Endothelial cell of hepatic sinusoid (primary cell): ENCODE measurements around the gene LRRC31.

Experiments used
- in situ Hi-C: cut with HindIII; loops from 2 replicates; pipeline ENCODE4 v1.10.0; 2017; ENCODE audit warnings: low sequenced_read_pairs

The LRRC31 gene

GRCh38 chr3:169869484-169870220, at the start of gene LRRC31:
TSS of gene LRRC31 (minus strand) at chr3:169869935. CDS start at chr3:169869807, 128 bp downstream.
- in situ Hi-C loops: no loop called here

DNA sequence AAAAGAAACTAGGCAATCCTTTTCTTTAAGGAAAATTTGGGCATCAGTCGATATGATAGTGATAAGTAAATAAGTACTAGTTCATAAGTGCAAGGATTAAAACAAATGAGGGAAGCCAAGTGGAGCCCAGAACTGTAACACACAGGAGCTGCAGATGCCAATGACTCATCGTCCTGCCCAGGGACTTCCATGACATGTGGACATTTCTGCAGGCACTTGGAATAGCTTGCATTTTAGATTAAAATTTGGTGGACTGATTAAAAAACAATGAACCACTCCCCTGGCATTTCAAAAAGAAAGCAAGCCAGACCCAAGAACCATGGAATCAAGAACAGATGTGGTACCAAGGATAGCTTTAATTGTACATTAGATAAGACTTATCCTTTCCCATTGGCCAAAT, 44.6 kb upstream of the LRRC31 start:
- in situ Hi-C loops: no loop called here

DNA sequence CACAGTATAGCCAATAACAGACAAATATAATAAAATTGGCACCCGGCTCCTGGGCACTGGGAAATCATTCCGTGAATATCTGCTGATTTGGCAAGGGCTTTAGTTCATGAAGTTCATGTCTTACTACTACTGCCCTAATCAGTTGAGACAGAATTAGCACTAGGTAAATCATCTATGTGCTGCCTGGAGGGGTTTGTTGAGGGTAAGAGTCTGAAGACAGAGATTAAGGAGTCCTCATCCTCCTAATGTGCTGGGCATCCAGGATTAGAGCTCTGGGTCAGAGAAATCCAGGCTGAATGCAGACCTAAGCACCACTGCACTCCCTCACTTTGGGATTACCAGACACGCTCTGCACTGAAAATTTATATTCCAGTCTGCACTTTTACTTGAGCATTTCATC, 43.6 kb upstream of the LRRC31 start:
- in situ Hi-C loops: no loop called here

DNA sequence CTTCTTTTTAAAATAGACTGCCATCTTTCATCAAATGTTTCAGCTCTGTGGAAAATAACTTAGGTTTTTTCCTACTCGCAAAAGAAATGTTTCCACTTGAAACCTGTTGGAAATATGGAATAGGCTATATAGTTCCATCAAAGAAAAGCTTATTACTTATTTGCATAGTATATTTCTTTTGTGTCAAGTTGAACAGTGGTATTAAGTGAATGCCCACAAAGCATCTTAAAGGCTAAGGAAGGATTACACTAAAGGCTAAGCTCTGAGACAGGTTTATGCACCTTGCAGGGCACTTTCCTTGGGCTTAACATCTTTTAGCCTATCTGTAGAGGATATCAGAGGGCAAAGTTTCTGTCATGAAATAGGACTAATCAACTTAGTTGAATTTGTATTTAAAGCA, 41.5 kb upstream of the LRRC31 start, which contains the start of gene SAMD7:
Gene SAMD7 (plus strand): TSS at position 301 of the 400 bp plus-strand sequence. CDS start 7,927 bp downstream, outside the sequence.
- in situ Hi-C loops: no loop called here

- in situ Hi-C loops: no loop called here
These were observed 38.2 kb upstream of the LRRC31 start for GRCh38 chr3:169907944-169908343.

DNA sequence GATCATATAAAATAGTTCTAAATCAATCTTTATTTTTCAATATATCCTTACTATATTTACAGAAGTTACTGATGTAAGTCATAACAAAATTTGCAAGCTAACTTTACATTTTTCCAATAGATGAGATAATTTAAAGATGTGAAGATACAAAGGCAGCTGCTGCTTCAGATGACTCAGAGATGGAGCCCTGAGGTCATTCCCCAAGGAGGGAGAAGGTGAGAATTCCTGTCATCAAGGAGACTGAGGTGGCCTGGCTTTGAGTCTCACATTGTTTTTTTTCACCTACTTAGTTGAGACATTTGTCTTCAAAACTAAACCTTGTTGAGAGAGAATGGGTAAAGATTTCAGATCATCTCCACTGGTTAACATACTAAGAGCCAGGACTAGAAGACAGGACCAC, 37.7 kb upstream of the LRRC31 start:
- in situ Hi-C loops: no loop called here

DNA sequence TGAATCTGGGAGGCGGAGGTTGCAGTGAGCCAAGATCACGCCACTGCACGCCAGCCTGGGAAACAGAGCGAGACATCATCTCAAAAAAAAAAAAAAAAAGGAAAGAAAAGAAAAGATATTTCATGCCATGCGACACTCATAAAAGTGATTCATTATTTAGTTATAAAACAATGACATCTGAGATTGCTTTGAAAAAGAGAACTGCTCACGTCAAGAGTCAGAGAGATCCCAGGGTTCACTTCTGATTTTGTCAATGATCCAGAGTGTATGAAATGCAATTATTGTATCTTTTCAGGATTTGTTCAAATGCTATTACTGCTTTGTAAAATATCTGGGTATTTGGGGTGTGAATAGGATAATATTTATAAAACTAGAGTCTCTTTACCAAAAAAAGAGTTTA, 35.7 kb upstream of the LRRC31 start:
- in situ Hi-C loops: no loop called here

DNA sequence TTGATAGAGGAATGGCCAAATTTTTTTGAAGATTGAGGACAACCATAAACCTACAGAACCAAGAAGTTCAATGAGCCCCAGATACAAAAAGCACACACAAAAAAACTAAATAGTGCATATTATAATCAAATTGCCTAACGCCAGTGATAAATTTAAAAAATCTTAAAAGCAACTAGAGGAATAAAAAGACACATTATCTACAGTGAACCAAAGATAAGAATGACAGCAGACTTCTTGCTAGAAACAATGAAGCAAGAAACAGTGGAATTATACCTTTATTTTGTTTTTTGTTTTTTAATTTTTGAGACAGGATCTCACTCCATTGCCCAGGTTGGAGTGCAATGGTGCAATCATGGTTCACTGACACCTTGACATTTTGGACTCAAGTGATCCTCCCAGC, 31.7 kb upstream of the LRRC31 start:
- in situ Hi-C loops: no loop called here

DNA sequence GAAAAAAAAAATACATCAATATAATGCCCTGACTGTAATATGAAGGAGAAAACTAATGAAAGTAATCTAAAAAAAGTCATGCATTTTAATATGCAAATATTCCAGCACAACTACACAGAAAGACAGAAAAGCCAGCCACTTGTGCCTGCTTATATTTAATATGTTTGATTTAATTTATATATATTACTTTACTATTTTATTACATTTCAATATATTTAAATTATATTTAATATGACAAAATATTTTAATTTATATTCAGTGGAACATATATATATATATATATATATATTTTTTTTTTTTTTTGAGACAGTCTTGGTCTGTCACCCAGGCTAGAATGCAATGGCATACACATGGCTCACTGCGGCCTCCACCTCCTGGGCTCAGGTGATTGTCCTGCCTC, 27.5 kb upstream of the LRRC31 start:
- in situ Hi-C loops: loop anchor here (5.0 kb wide), 1 partner anchor 40 kb away; no protein-coding TSS in a partner anchor

DNA sequence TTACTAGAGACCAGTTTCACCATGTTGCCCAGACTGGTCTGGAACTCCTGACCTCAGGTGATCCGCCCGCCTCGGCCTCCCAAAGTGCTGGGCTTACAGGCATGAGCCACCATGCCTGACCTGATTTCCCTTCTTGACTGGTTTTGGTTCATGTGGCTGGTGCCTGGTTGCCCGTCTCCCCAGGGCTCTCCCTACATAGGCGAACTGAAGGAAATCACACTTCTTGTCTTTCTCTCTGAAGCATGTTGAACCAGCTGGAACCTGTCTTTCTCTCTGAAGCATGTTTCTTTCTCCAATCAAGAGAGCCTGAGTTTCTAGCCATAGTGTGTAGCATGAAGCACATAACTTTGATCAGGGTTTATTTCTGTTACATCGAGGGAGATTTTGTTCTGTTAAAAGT, 25.3 kb upstream of the LRRC31 start:
- in situ Hi-C loops: loop anchor here (5.0 kb wide), 1 partner anchor 42 kb away; no protein-coding TSS in a partner anchor

DNA sequence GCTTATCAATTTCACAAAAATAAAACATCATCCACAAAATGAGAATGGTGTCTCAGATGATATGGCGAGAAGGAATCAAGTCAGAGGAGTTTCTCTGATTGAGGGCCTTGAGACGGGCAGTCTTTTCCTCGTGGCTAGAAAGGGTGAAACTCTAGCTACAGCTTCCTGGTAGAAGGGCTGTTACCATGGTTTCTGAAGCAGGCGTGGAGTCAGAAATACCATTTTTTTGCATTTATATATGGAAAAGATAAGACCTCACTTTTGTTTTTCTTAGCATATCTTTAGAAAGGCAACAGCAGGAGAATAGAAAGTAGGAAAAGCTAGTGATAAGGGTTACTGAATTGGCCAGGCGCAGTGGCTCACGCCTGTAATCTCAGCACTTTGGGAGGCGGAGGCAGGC, 24.4 kb upstream of the LRRC31 start:
- in situ Hi-C loops: no loop called here

GRCh38 chr3:169891886-169892285, 22.2 kb upstream of the LRRC31 start:
- in situ Hi-C loops: no loop called here

DNA sequence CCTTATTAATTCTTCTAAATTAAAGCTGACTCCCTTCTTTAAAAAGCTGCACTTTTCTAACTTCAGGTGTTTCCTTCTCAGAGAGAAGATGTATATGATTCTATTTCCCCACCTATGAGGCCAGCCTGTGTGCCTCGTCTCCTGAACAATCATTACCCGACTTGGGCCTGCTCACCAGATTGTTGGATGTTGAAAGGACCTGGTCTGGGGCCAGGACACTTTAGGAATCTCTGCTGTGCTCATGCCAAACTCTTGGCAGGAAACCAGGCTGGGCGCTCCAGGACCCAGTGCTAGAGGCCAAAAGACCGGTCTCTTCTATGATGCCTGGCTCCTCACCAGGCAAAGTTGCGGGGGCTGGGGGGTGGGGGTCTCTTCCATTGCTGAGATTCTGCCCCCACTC, 16.9 kb upstream of the LRRC31 start:
- in situ Hi-C loops: no loop called here

DNA sequence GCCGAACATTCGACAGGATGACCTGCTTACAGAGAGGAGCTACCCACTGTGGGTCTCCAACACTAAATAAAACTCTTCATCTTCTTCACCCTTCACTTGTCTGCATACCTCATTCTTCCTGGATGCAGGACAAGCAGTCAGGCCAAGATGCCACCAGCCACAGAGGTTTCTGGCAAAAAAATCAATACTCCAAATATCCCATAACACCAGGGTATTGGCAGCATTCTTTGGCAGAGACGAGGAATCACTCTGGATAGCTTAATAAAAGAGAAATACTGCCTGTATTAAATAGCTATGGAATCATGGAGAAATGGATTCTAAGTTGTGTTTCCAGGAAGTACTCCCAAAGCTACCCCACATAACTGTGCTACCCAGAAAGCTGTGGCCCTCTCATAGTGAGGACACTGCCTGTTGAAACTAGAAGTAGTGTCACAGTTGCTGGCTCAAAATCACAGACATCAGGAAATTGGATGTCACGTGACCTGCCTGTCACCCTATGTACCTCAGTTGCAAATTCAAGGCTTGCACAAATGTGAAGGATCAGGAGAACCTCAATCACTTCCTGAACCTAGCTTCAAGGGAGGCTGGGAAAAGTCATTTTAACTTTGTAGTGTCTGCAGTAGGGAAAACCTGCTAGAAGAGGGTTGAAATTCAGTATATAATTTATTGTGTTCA, 11.0 kb upstream of the LRRC31 start:
- in situ Hi-C loops: no loop called here

- in situ Hi-C loops: no loop called here
These were observed 10.3 kb upstream of the LRRC31 start for GRCh38 chr3:169879845-169880575.

GRCh38 chr3:169879013-169879557, 9.3 kb upstream of the LRRC31 start:
- in situ Hi-C loops: no loop called here

DNA sequence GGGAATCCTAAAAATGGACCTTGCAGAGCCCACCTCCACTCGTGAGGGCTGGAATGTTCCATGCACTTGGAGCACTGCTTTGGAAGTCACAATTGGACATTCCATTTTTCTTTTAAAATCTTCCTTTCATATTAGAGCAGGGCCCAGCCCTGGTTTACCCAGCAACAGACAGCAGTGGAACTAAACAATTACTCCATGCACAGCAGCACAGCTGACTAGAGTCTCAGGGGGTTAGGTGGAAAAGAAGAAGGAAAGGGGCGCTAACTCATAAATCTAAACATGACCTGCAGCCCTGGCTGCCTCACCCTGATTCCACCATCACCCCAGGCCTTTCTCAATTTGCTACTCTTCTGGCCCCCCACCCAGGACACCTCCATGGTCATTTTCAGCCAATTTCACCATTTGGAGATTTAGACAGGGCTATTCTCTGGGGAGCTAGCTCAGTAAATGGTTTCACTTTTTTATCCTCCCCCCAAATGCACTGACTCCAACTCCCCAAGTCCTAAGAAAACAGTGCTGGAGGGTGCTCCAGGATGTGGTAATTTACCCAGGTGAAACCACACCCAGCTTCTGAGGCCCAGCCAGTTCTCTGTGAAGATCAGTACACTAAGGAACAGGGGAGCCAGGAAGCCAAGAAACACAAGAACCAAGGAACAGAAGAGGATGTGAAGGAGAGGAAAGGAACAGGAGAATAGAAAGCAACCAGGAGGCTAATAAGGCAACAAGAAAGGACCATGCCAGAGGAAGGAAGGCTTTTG, 1.6 kb upstream of the LRRC31 start:
- in situ Hi-C loops: no loop called here

GRCh38 chr3:169868369-169868768, 1.4 kb downstream of the LRRC31 start:
- in situ Hi-C loops: no loop called here

GRCh38 chr3:169867584-169868210, 2.0 kb downstream of the LRRC31 start:
- in situ Hi-C loops: no loop called here

DNA sequence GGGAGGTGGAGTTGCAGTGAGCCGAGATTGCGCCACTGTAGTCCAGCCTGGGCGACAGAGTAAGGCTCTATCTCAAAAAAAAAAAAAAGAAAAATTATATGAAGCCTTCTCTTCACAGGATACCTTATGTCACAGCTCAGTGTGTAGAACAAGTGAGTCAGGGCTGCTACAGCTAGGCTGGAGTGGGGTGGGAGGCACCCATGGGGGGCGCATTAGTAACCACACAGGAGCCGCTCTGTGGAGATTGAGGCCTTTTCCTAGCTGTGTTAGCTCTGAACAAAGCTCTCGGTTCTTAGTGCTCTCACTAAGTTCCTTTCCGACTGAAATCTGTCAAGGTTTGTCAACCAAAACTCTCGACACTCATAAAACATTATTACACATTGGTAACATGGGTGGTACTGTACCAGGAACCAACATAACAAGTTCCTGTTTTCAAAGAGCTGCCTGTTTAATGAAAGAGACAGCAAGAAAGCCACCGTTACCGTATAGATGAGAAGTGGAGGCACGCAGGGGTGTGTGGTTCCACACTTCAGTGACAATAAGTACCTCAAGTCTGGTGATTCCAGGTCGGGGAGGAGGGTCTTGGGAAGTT, 4.5 kb downstream of the LRRC31 start:
- in situ Hi-C loops: no loop called here
